Neuronal stem cell (in vitro differentiated cells): ENCODE results near the gene DVL2.

Experiments used
- DNase-seq: peaks from one replicate; pipeline ENCODE4 v3.0.0-alpha.2; 2013; ENCODE audit warnings: low spot score
- H2AFZ ChIP-seq: one replicate; pipeline ENCODE4 v1.6.1; 2013; ENCODE audit warnings: mild to moderate bottlenecking, low read length, inconsistent platforms
- H2AK5ac ChIP-seq: 2 replicates; pipeline ENCODE4 v1.6.1; 2013; ENCODE audit warnings: low read depth, mild to moderate bottlenecking, inconsistent platforms, low read length, moderate library complexity, mixed read lengths
- H2BK120ac ChIP-seq: 2 replicates; pipeline ENCODE4 v1.6.1; 2013; ENCODE audit warnings: low read depth, mild to moderate bottlenecking, inconsistent platforms, low read length, moderate library complexity, mixed read lengths
- H2BK12ac ChIP-seq: one replicate; pipeline ENCODE4 v1.6.1; 2013; ENCODE audit warnings: low read length, inconsistent platforms
- H2BK15ac ChIP-seq: 2 replicates; pipeline ENCODE4 v1.6.1; 2013; ENCODE audit warnings: mild to moderate bottlenecking, low read length, inconsistent platforms, mixed read lengths
- H2BK5ac ChIP-seq: one replicate; pipeline ENCODE4 v1.6.1; 2013; ENCODE audit warnings: inconsistent platforms, mild to moderate bottlenecking, low read length, moderate library complexity
- H3K14ac ChIP-seq: one replicate; pipeline ENCODE4 v1.6.1; 2013; ENCODE audit warnings: low read length, inconsistent platforms
- H3K18ac ChIP-seq: 2 replicates; pipeline ENCODE4 v1.6.1; 2013; ENCODE audit warnings: low read length, inconsistent platforms
- H3K23ac ChIP-seq: 2 replicates; pipeline ENCODE4 v1.6.1; 2013; ENCODE audit warnings: low read depth, mild to moderate bottlenecking, mixed read lengths, low read length, inconsistent platforms; ENCODE audit not compliant: poor library complexity
- H3K27ac ChIP-seq: replicated peaks from 3 replicates; pipeline ENCODE4 v1.5.1; 2013; ENCODE audit warnings: low read length, inconsistent platforms
- H3K27me3 ChIP-seq, 3 experiments: 2 replicates each; pipeline ENCODE4 v1.6.1; 2013; ENCODE audit warnings: low read length in 3 of 3, mild to moderate bottlenecking in 2 of 3, inconsistent platforms in 1 of 3, low read depth in 1 of 3, mixed read lengths in 1 of 3, moderate library complexity in 1 of 3; ENCODE audit not compliant: control insufficient read depth in 3 of 3, insufficient read depth in 3 of 3
- H3K36me3 ChIP-seq, 2 donors: replicated peaks in 1 of 2; 2 replicates each; pipeline ENCODE4 v1.6.1; 2013; ENCODE audit warnings: low read length in 2 of 2; ENCODE audit not compliant: control insufficient read depth in 2 of 2, insufficient read depth in 2 of 2
- H3K4ac ChIP-seq: 2 replicates; pipeline ENCODE4 v1.6.1; 2013; ENCODE audit warnings: inconsistent platforms, mild to moderate bottlenecking, low read length, moderate library complexity
- H3K4me1 ChIP-seq, 2 donors: 1 replicate in 1 of 2; 2 replicates in 1 of 2; pipeline ENCODE4 v1.6.1; 2013; ENCODE audit warnings: low read length in 2 of 2, low read depth in 1 of 2; ENCODE audit not compliant: control insufficient read depth in 2 of 2, insufficient read depth in 1 of 2
- H3K4me2 ChIP-seq: one replicate; pipeline ENCODE4 v1.6.1; 2013; ENCODE audit warnings: mild to moderate bottlenecking, low read length, inconsistent platforms; ENCODE audit not compliant: insufficient read depth, poor library complexity, severe bottlenecking
- H3K4me3 ChIP-seq, 2 donors: 2 replicates each; pipeline ENCODE4 v1.5.1; 2013; ENCODE audit warnings: low read length in 2 of 2, mild to moderate bottlenecking in 2 of 2, inconsistent platforms in 1 of 2, moderate library complexity in 1 of 2
- H3K79me1 ChIP-seq: one replicate; pipeline ENCODE4 v1.6.1; 2013; ENCODE audit warnings: low read depth, mild to moderate bottlenecking, inconsistent platforms, low read length, moderate library complexity
- H3K9ac ChIP-seq: one replicate; pipeline ENCODE4 v1.6.1; 2013; ENCODE audit warnings: mild to moderate bottlenecking, low read depth, low read length, inconsistent platforms; ENCODE audit not compliant: poor library complexity
- H3K9me3 ChIP-seq, 2 donors: replicated peaks in 1 of 2; 2 replicates each; pipeline versions ENCODE3 to v1.6.1; 2013; ENCODE audit warnings: low read length in 2 of 2, mild to moderate bottlenecking in 2 of 2, inconsistent platforms in 1 of 2, low read depth in 1 of 2, mixed read lengths in 1 of 2, moderate library complexity in 1 of 2; ENCODE audit not compliant: control insufficient read depth in 2 of 2, insufficient read depth in 1 of 2
- H4K8ac ChIP-seq: one replicate; pipeline ENCODE4 v1.6.1; 2013; ENCODE audit warnings: low read depth, mild to moderate bottlenecking, inconsistent platforms, low read length, moderate library complexity
- H4K91ac ChIP-seq: one replicate; pipeline ENCODE4 v1.6.1; 2013; ENCODE audit warnings: low read length, low read depth, mild to moderate bottlenecking, inconsistent platforms; ENCODE audit not compliant: poor library complexity
- WGBS, 2 donors: extraction: QIAGEN DNeasy Blood & Tissue Kit; methylation state at CpG; one replicate each; pipeline ENCODE4 v1.1.7; 2013; ENCODE audit warnings: missing lambda C conversion rate in 2 of 2, mixed read lengths in 1 of 2; ENCODE audit not compliant: insufficient read length in 2 of 2, insufficient replicate concordance in 1 of 2; ENCODE audit errors: extremely low coverage in 2 of 2; 5-methylcytosine and 5-hydroxymethylcytosine counted together

Gene DVL2

GRCh38 chr17:7281953-7282751 is 47.8 kb upstream of the DVL2 start:
- H2BK120ac ChIP-seq, result no peak overlapping the region
- WGBS, 2 donors, result no CpG with 5 or more reads among the region's 43 CpGs
- peak overlapping the region; percentile 93 for H3K18ac ChIP-seq
- H2BK5ac ChIP-seq, result peak overlapping the region; percentile 62
- H3K4me2 ChIP-seq, result peak overlapping the region; percentile 89
- H3K9me3 ChIP-seq, result no peaks in the 10 kb centered on the region
- no peak overlapping the region for H4K91ac ChIP-seq
- H3K27me3 ChIP-seq, result peaks cover 0 to 18% (median 9%) of the 10 kb centered on the region in 3 experiments
- H3K79me1 ChIP-seq, result peaks cover 3% of the 10 kb centered on the region
- H3K27ac ChIP-seq, result no peak overlapping the region
- H2AFZ ChIP-seq, result peak overlapping the region; percentile 95
- no peak overlapping the region for H3K23ac ChIP-seq
- peak overlapping the region; percentile 95 for H2BK15ac ChIP-seq
- H3K36me3 ChIP-seq, result peaks cover 2 to 7% of the 10 kb centered on the region in 2 donors
- H2AK5ac ChIP-seq, result peak overlapping the region; percentile 35
- H3K4me1 ChIP-seq, result peaks cover 9 to 16% of the 10 kb centered on the region in 2 donors
- H3K14ac ChIP-seq, result peak overlapping the region; percentile 56
- H3K4ac ChIP-seq, result no peak overlapping the region
- H3K9ac ChIP-seq, result peak overlapping the region; percentile 87
- DNase-seq, result no peak
- H2BK12ac ChIP-seq, result peak overlapping the region; percentile 65
- peak overlapping the region; percentile 68 to 85 for H3K4me3 ChIP-seq
- H4K8ac ChIP-seq, result no peak overlapping the region

DNA sequence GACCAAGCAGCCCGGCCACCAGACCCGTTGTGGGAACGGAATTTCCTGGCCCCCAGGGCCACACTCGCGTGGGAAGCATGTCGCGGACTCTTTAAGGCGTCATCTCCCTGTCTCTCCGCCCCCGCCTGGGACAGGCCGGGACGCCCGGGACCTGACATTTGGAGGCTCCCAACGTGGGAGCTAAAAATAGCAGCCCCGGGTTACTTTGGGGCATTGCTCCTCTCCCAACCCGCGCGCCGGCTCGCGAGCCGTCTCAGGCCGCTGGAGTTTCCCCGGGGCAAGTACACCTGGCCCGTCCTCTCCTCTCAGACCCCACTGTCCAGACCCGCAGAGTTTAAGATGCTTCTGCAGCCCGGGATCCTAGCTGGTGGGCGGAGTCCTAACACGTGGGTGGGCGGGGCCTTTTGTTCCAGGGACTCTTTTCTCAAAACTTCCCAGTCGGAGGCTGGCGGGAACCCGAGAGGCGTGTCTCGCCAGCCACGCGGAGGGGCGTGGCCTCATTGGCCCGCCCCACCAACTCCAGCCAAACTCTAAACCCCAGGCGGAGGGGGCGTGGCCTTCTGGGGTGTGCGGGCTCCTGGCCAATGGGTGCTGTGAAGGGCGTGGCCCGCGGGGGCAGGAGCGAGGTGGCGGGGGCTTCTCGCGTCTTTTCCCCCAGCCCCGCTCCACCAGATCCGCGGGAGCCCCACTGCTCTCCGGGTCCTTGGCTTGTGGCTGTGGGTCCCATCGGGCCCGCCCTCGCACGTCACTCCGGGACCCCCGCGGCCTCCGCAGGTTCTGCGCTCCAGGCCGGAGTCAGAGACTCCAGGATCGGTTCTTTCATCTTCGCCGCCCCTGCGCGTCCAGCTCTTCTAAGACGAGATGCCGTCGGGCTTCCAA is 47.0 kb upstream of the DVL2 start, which contains the start of gene SLC2A4:
Gene SLC2A4 (plus strand): TSS at position 645 of the 879 bp plus-strand sequence. CDS start 217 bp downstream, at position 862.
- Histone ChIP-seq H2AK5ac (peak within 1 kb of the TSS; percentile 35), H3K4me2 (peak within 1 kb of the TSS; percentile 94), H3K18ac (peak within 1 kb of the TSS; percentile 93), H2BK120ac (no peak within 1 kb of the TSS), H3K9me3 (no peaks in the 10 kb centered on the region), H4K91ac (no peak within 1 kb of the TSS), H3K14ac (peak within 1 kb of the TSS; percentile 56), H2BK5ac (peak within 1 kb of the TSS; percentile 62), H3K79me1 (peaks cover 3% of the 10 kb centered on the region), H3K4me3 (peak within 1 kb of the TSS; percentile 68 to 85), H3K4ac (no peak within 1 kb of the TSS), H3K23ac (peak within 1 kb of the TSS; percentile 6), H3K4me1 (peaks cover 9 to 16% of the 10 kb centered on the region in 2 donors), H3K27me3 (peaks cover 0 to 18% (median 9%) of the 10 kb centered on the region in 3 experiments), H4K8ac (no peak within 1 kb of the TSS), H2BK12ac (peak within 1 kb of the TSS; percentile 65), H3K27ac (peak within 1 kb of the TSS; percentile 41), H2BK15ac (peak within 1 kb of the TSS; percentile 95), H3K36me3 (peaks cover 2 to 7% of the 10 kb centered on the region in 2 donors), H2AFZ (peak within 1 kb of the TSS; percentile 95), H3K9ac (peak within 1 kb of the TSS; percentile 87)
- DNase-seq, result peak; percentile 99
- no CpG with 5 or more reads among the region's 71 CpGs for WGBS, 2 donors

- H3K36me3 ChIP-seq, result peaks cover 2% of the 10 kb centered on the region in 2 donors
- WGBS, 2 donors, result no CpG with 5 or more reads among the region's 29 CpGs
- H3K23ac ChIP-seq, result peak overlapping the region; percentile 6
- H3K27ac ChIP-seq, result no peak overlapping the region
- H2BK5ac ChIP-seq, result no peak overlapping the region
- no peak overlapping the region for H4K8ac ChIP-seq
- no peak overlapping the region for H3K4ac ChIP-seq
- H2BK15ac ChIP-seq, result no peak overlapping the region
- H3K14ac ChIP-seq, result no peak overlapping the region
- no peak overlapping the region for H4K91ac ChIP-seq
- H3K79me1 ChIP-seq, result peaks cover 3% of the 10 kb centered on the region
- DNase-seq, result peak; percentile 91
- H2AK5ac ChIP-seq, result no peak overlapping the region
- peaks cover 0 to 18% (median 9%) of the 10 kb centered on the region in 3 experiments for H3K27me3 ChIP-seq
- H2AFZ ChIP-seq, result peak overlapping the region; percentile 95
- peak overlapping the region; percentile 83 for H3K18ac ChIP-seq
- H3K4me3 ChIP-seq, result peak overlapping the region; percentile 52 to 68
- H3K4me1 ChIP-seq, result peaks cover 9 to 16% of the 10 kb centered on the region in 2 donors
- H3K9ac ChIP-seq, result no peak overlapping the region
- no peak overlapping the region for H2BK12ac ChIP-seq
- H3K4me2 ChIP-seq, result peak overlapping the region; percentile 94
- no peaks in the 10 kb centered on the region for H3K9me3 ChIP-seq
- H2BK120ac ChIP-seq, result no peak overlapping the region
Observed at GRCh38 chr17:7280519-7281073, 46.3 kb upstream of the DVL2 start.
